Esophagus squamous epithelium (tissue), 5 donors: ENCODE measurements around the gene C2orf80. TPM values are rescaled to one million over a fixed set of nuclear protein-coding genes. Genes with fewer than 3 reads are reported as not detected.

Experiments used
- DNase-seq: peaks from one replicate; lab custom pipeline; 2025; lab: John Stamatoyannopoulos, UW
- H3K27ac ChIP-seq, 4 donors: fragments of 200-600 bp; sonication (generic); one replicate each; pipeline ENCODE4 v1.5.1; 2016 to 2019; ENCODE audit warnings: mild to moderate bottlenecking in 1 of 4
- H3K27me3 ChIP-seq, 4 donors: fragments of 200-600 bp; sonication (generic); 1 replicate in 3 of 4; 2 replicates in 1 of 4; pipeline versions ENCODE4 v1.5.1 to v1.6.0; 2017 to 2021; ENCODE audit warnings: antibody characterized with exemption in 1 of 4
- H3K36me3 ChIP-seq, 3 donors: fragments of 200-600 bp; sonication (generic); one replicate each; pipeline ENCODE4 v1.5.1; 2016 to 2019
- H3K4me1 ChIP-seq, 3 donors: fragments of 200-600 bp; sonication (generic); one replicate each; pipeline ENCODE4 v1.5.1; 2017 to 2019
- H3K4me3 ChIP-seq, 4 donors: fragments of 200-600 bp; sonication (generic); 1 replicate in 3 of 4; 2 replicates in 1 of 4; pipeline ENCODE4 v1.5.1; 2016 to 2019; ENCODE audit warnings: mild to moderate bottlenecking in 2 of 4, moderate library complexity in 1 of 4
- H3K9me3 ChIP-seq, 3 donors: fragments of 200-600 bp; sonication (generic); one replicate each; pipeline ENCODE4 v1.5.1; 2016 to 2019
- CTCF ChIP-seq, 6 experiments: fragments of 450-650 bp in 4 of 6; fragments of 200-600 bp in 2 of 6; sonication (generic) in 2 of 6; IDR thresholded peaks; one replicate each; pipeline ENCODE4 v1.5.1; 2016 to 2019; ENCODE audit warnings: antibody characterized with exemption in 6 of 6, mild to moderate bottlenecking in 4 of 6, moderate library complexity in 4 of 6
- POLR2A ChIP-seq, 4 donors: fragments of 450-650 bp; IDR thresholded peaks; one replicate each; pipeline ENCODE4 v1.6.1; 2017; ENCODE audit warnings: antibody characterized with exemption in 4 of 4, mild to moderate bottlenecking in 4 of 4, moderate library complexity in 3 of 4
- WGBS, 2 donors: methylation state at CpG; one replicate each; pipeline ENCODE4 v1.1.5; 2018; 5-methylcytosine and 5-hydroxymethylcytosine counted together
- intact Hi-C: fragments of 100-400 bp; cut with DNase I; formaldehyde crosslinking; loops from one replicate; pipeline ENCODE4 v1.15.0; 2022
- total RNA-seq, 4 donors: library from RNA; depleted of rRNA; stranded (reverse); fragments of >200 nt; gene quantifications; one replicate each; pipeline ENCODE4 v1.1.0, GENCODE V29; 2016
- donor health status: DM: yes; HTN: yes; CAD: no.

Gene C2orf80
- total RNA-seq, 4 donors from 2014 or later, result not detected

- WGBS, 2 donors, result 47 to 66% methylated on average over 5 of the region's 5 CpGs
- no peak for DNase-seq
- H3K4me1 ChIP-seq, result no peaks in the 10 kb centered on the region
Measured at GRCh38 chr2:208204166-208204565, 14.3 kb upstream of the C2orf80 start.

GRCh38 chr2:208195531-208195930, 5.7 kb upstream of the C2orf80 start:
- Histone ChIP-seq H3K4me3 (no peak overlapping the region), H3K27ac (no peak overlapping the region), H3K9me3 (no peaks in the 10 kb centered on the region), H3K27me3 (no peaks in the 10 kb centered on the region), H3K4me1 (no peaks in the 10 kb centered on the region), H3K36me3 (no peaks in the 10 kb centered on the region)
- TF ChIP-seq POLR2A (IDR thresholded peaks at IDR 0.05), result no peak
- TF ChIP-seq CTCF (IDR thresholded peaks at IDR 0.05), result no peak
- intact Hi-C loops, result no loop called here
- DNase-seq, result no peak
- WGBS, 2 donors, result 73 to 79% methylated on average over 3 of the region's 3 CpGs

More at GRCh38 chr2:208204166-208204565, 14.3 kb upstream of the C2orf80 start:
- no peaks in the 10 kb centered on the region for H3K36me3 ChIP-seq
- no peak overlapping the region for H3K27ac ChIP-seq
- TF ChIP-seq CTCF (IDR thresholded peaks at IDR 0.05), result no peak
- no peak for TF ChIP-seq POLR2A (IDR thresholded peaks at IDR 0.05)
- peaks cover 0 to 3% (median 0%) of the 10 kb centered on the region in 4 donors for H3K27me3 ChIP-seq
- no peaks in the 10 kb centered on the region for H3K9me3 ChIP-seq
- no peak overlapping the region for H3K4me3 ChIP-seq
- intact Hi-C loops, result no loop called here

GRCh38 chr2:208192611-208193236, 2.9 kb upstream of the C2orf80 start:
- H3K36me3 ChIP-seq, result no peaks in the 10 kb centered on the region
- peaks cover 0 to 7% (median 0%) of the 10 kb centered on the region in 4 donors for H3K27me3 ChIP-seq
- H3K9me3 ChIP-seq, result no peaks in the 10 kb centered on the region
- no peak overlapping the region for H3K27ac ChIP-seq
- TF ChIP-seq CTCF (IDR thresholded peaks at IDR 0.05) (no peak), POLR2A (IDR thresholded peaks at IDR 0.05) (no peak)
- no peak for DNase-seq
- H3K4me3 ChIP-seq, result no peak overlapping the region
- H3K4me1 ChIP-seq, result no peaks in the 10 kb centered on the region
- 61 to 64% methylated on average over 7 to 8 of the region's 8 CpGs for WGBS, 2 donors
- intact Hi-C loops, result no loop called here

- Histone ChIP-seq H3K9me3 (no peaks in the 10 kb centered on the region), H3K4me1 (no peaks in the 10 kb centered on the region), H3K4me3 (no peak overlapping the region), H3K27ac (no peak overlapping the region), H3K27me3 (peaks cover 0 to 23% (median 0%) of the 10 kb centered on the region in 4 donors), H3K36me3 (no peaks in the 10 kb centered on the region)
- no peak for DNase-seq
- WGBS, 2 donors, result 64% methylated on average over 5 of the region's 5 CpGs
- no peak for TF ChIP-seq POLR2A (IDR thresholded peaks at IDR 0.05)
- TF ChIP-seq CTCF (IDR thresholded peaks at IDR 0.05), result no peak
- intact Hi-C loops, result no loop called here
Measured at GRCh38 chr2:208189069-208189809, 591 bp downstream of the C2orf80 start.

- no peaks in the 10 kb centered on the region for H3K9me3 ChIP-seq
- no peaks in the 10 kb centered on the region for H3K36me3 ChIP-seq
- WGBS, 2 donors, result 80 to 94% methylated on average over 2 of the region's 2 CpGs
- H3K27me3 ChIP-seq, result peaks cover 0 to 35% (median 0%) of the 10 kb centered on the region in 4 donors
- H3K4me3 ChIP-seq, result no peak overlapping the region
- no peak overlapping the region for H3K27ac ChIP-seq
- no peak for DNase-seq
- TF ChIP-seq POLR2A (IDR thresholded peaks at IDR 0.05) (no peak), CTCF (IDR thresholded peaks at IDR 0.05) (no peak)
- intact Hi-C loops, result no loop called here
- H3K4me1 ChIP-seq, result peaks cover 0 to 4% (median 0%) of the 10 kb centered on the region in 3 donors
Measured at GRCh38 chr2:208186893-208187292, 2.9 kb downstream of the C2orf80 start.
